PC-9 (cell line): ENCODE results near the gene SOCS6. TPM values are rescaled to one million over a fixed set of nuclear protein-coding genes. Genes with fewer than 3 reads are reported as not detected.
"Not testable (repeated sequence)": the region's sequence is repeated elsewhere in the genome, so short reads cannot be mapped to it uniquely, and the experiment has no call there.

Source experiments
- BruUV-seq: library from RNA; stranded (reverse); fragments of 400-500 nt; replicated peaks from 2 replicates; lab custom pipeline; 2021; lab: Mats Ljungman, UMichigan
- CTCF ChIA-PET: fragments of 300-600 bp; sonication (Branson Sonifier 250); formaldehyde crosslinking; loops from one replicate; lab custom pipeline; 2022; ENCODE audit warnings: antibody characterized with exemption; lab: Charles Lee
- POLR2A ChIA-PET: fragments of 300-600 bp; sonication (Branson Sonifier 250); formaldehyde crosslinking; loops from one replicate; lab custom pipeline; 2022; ENCODE audit warnings: antibody characterized with exemption; ENCODE audit not compliant: unreplicated experiment; lab: Charles Lee
- DNase-seq, 2 experiments: peaks; one replicate each; pipeline versions ENCODE4 v3.0.0 to v3.0.0-alpha.2; 2015 to 2022; ENCODE audit warnings: mixed read lengths in 1 of 2
- H2AFZ ChIP-seq: fragments of 200-600 bp; sonication (generic); 2 replicates; pipeline ENCODE4 v1.8.1; 2017; ENCODE audit warnings: antibody characterized with exemption
- H3F3A ChIP-seq: fragments of 200-600 bp; sonication (generic); 2 replicates; pipeline ENCODE4 v1.8.1; 2017; ENCODE audit warnings: antibody characterized with exemption, mild to moderate bottlenecking, low read depth; ENCODE audit not compliant: insufficient read depth
- H3K27ac ChIP-seq: fragments of 200-600 bp; sonication (generic); 2 replicates; pipeline ENCODE4 v1.6.1; 2016; ENCODE audit warnings: mixed run types
- H3K27me3 ChIP-seq: fragments of 200-600 bp; sonication (generic); 2 replicates; pipeline ENCODE4 v1.6.1; 2016; ENCODE audit warnings: low read depth, mixed run types; ENCODE audit not compliant: insufficient read depth
- H3K36me3 ChIP-seq: fragments of 200-600 bp; sonication (generic); 2 replicates; pipeline ENCODE4 v1.6.1; 2016; ENCODE audit warnings: low read depth, mixed run types
- H3K4me1 ChIP-seq: fragments of 200-600 bp; sonication (generic); replicated peaks from 2 replicates; pipeline ENCODE4 v1.6.1; 2016; ENCODE audit warnings: mixed run types; ENCODE audit not compliant: insufficient read depth
- H3K4me2 ChIP-seq: fragments of 200-600 bp; sonication (generic); 2 replicates; pipeline ENCODE4 v1.6.1; 2017; ENCODE audit warnings: mixed run types
- H3K4me3 ChIP-seq: fragments of 200-600 bp; sonication (generic); 2 replicates; pipeline ENCODE4 v1.6.1; 2016; ENCODE audit warnings: mixed run types
- H3K79me2 ChIP-seq: fragments of 200-600 bp; sonication (generic); 2 replicates; pipeline ENCODE4 v1.6.1; 2017; ENCODE audit warnings: low read depth, mixed run types
- H3K9me2 ChIP-seq: fragments of 200-600 bp; sonication (generic); 2 replicates; pipeline ENCODE4 v1.8.1; 2017; ENCODE audit warnings: mild to moderate bottlenecking; ENCODE audit not compliant: insufficient read depth
- H3K9me3 ChIP-seq: fragments of 200-600 bp; sonication (generic); 2 replicates; pipeline ENCODE4 v1.8.1; 2016; ENCODE audit warnings: low read depth; ENCODE audit not compliant: insufficient read depth
- H4K20me1 ChIP-seq: fragments of 200-600 bp; sonication (generic); 2 replicates; pipeline ENCODE4 v1.8.1; 2017; ENCODE audit not compliant: insufficient read depth
- CTCF ChIP-seq: fragments of 200-600 bp; sonication (generic); conservative IDR thresholded peaks from 2 replicates; pipeline ENCODE4 v1.6.1; 2017; ENCODE audit warnings: mixed run types, antibody characterized with exemption, mild to moderate bottlenecking, moderate library complexity
- EZH2 ChIP-seq: fragments of 200-600 bp; sonication (generic); IDR thresholded peaks from 2 replicates; pipeline ENCODE4 v1.8.0; 2017; ENCODE audit warnings: antibody characterized with exemption, low read depth
- intact Hi-C: fragments of 100-400 bp; cut with micrococcal nuclease; formaldehyde crosslinking; loops from one replicate; pipeline ENCODE4 v1.10.0; 2022; ENCODE audit not compliant: unreplicated experiment
- total RNA-seq: library from RNA; stranded (reverse); gene quantifications from 2 replicates; pipeline ENCODE4 v1.2.3, GENCODE V29; 2021

SOCS6 gene
- total RNA-seq, 1 experiment from 2014 or later, result 21.0 TPM

GRCh38 chr18:70365361-70365760, 76.5 kb downstream of the SOCS6 start:
- POLR2A ChIA-PET, result no interaction called here
- H3K27ac ChIP-seq, result no peak overlapping the region

GRCh38 chr18:70366174-70366573, 77.3 kb downstream of the SOCS6 start:
- H3K9me3 ChIP-seq, result no peaks in the 10 kb centered on the region
- no peak overlapping the region for H3K4me3 ChIP-seq
- H3K27ac ChIP-seq, result no peak overlapping the region
- H3K4me2 ChIP-seq, result no peak overlapping the region
- intact Hi-C loops, result no loop called here
- no peak overlapping the region for H2AFZ ChIP-seq
- no peaks in the 10 kb centered on the region for H3K27me3 ChIP-seq
- H3K36me3 ChIP-seq, result no peaks in the 10 kb centered on the region
- TF ChIP-seq CTCF, result no peak
- TF ChIP-seq EZH2, result no peak
- no peaks in the 10 kb centered on the region for H4K20me1 ChIP-seq
- no peak for DNase-seq
- no peaks in the 10 kb centered on the region for H3K9me2 ChIP-seq
- CTCF ChIA-PET, result interaction anchor here (0.5 kb wide), 1 partner anchor 56 kb away, joined by 3 read pairs; no protein-coding TSS in a partner anchor
- BruUV-seq, result no TSS peak
- POLR2A ChIA-PET, result no interaction called here
- peaks cover 10% of the 10 kb centered on the region; the same call in 1 of the 2 replicates for H3F3A ChIP-seq
- H3K79me2 ChIP-seq, result no peaks in the 10 kb centered on the region
- peaks cover 17% of the 10 kb centered on the region for H3K4me1 ChIP-seq

More at GRCh38 chr18:70365361-70365760, 76.5 kb downstream of the SOCS6 start:
- intact Hi-C loops, result no loop called here
- CTCF ChIA-PET, result no interaction called here
- Histone ChIP-seq H3K9me2 (no peaks in the 10 kb centered on the region), H3K4me1 (peaks cover 15% of the 10 kb centered on the region), H3K27me3 (no peaks in the 10 kb centered on the region), H3K36me3 (no peaks in the 10 kb centered on the region), H3F3A (peaks cover 10% of the 10 kb centered on the region; the same call in 1 of the 2 replicates), H4K20me1 (no peaks in the 10 kb centered on the region), H3K79me2 (no peaks in the 10 kb centered on the region), H3K9me3 (no peaks in the 10 kb centered on the region), H2AFZ (no peak overlapping the region), H3K4me2 (no peak overlapping the region), H3K4me3 (no peak overlapping the region)
- TF ChIP-seq CTCF (no peak), EZH2 (no peak)
- DNase-seq, result no peak
- no TSS peak for BruUV-seq

GRCh38 chr18:70366670-70367069, 77.8 kb downstream of the SOCS6 start:
- Histone ChIP-seq H3K36me3 (no peaks in the 10 kb centered on the region), H3K27ac (no peak overlapping the region), H3K9me2 (no peaks in the 10 kb centered on the region), H3K4me2 (no peak overlapping the region), H3K79me2 (no peaks in the 10 kb centered on the region), H3F3A (peaks cover 13% of the 10 kb centered on the region; the same call in 1 of the 2 replicates), H4K20me1 (no peaks in the 10 kb centered on the region), H3K27me3 (no peaks in the 10 kb centered on the region), H3K9me3 (no peaks in the 10 kb centered on the region), H2AFZ (no peak overlapping the region), H3K4me3 (no peak overlapping the region), H3K4me1 (peaks cover 22% of the 10 kb centered on the region)
- no TSS peak for BruUV-seq
- no peak for DNase-seq
- TF ChIP-seq EZH2 (no peak), CTCF (no peak)
- ChIA-PET CTCF (interaction anchor here (0.5 kb wide), 1 partner anchor 56 kb away, joined by 3 read pairs; no protein-coding TSS in a partner anchor), POLR2A (no interaction called here)
- intact Hi-C loops, result no loop called here

GRCh38 chr18:70367344-70367743, 78.5 kb downstream of the SOCS6 start:
- Histone ChIP-seq H3F3A (peaks cover 20% of the 10 kb centered on the region), H3K4me1 (peaks cover 29% of the 10 kb centered on the region)
- H3K79me2 ChIP-seq, H3K9me2 ChIP-seq, H4K20me1 ChIP-seq, DNase-seq, H2AFZ ChIP-seq, BruUV-seq, H3K27me3 ChIP-seq, intact Hi-C loops, POLR2A ChIA-PET, H3K9me3 ChIP-seq, H3K4me2 ChIP-seq, H3K36me3 ChIP-seq, H3K27ac ChIP-seq, H3K4me3 ChIP-seq: not testable (repeated sequence)
- CTCF ChIA-PET, result interaction anchor here (0.7 kb wide), 1 partner anchor 160 kb away, joined by 3 read pairs; no protein-coding TSS in a partner anchor
